CD4-positive, alpha-beta T cell treated with Interferon alpha-2 for 1 hour (primary cell): ENCODE measurements around the gene CEBPG.

Experiments
- DNase-seq, 2 donors: peaks; one replicate each; pipeline ENCODE4 v3.0.0-alpha.2; 2020 to 2022

The CEBPG gene

DNA sequence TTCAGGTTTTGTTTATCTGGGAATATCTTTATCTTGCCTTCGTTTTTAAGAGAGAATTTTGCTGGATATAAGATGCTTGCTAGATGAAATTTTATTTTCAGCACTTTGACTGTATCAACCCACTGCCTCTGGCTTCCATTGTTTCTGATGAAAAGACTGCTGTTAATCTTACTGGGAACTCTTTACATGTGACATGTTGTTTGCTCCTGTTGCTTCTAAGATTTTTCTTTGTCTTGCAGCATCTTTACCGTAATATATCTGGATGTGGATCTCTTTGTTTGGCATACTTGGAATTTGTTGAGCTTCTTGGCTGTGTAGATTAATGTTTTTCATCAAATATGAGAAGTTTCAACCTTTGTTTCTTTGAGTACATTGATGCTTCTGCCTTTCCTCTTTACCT is 18.0 kb upstream of the CEBPG start:
- no peak for DNase-seq

DNA sequence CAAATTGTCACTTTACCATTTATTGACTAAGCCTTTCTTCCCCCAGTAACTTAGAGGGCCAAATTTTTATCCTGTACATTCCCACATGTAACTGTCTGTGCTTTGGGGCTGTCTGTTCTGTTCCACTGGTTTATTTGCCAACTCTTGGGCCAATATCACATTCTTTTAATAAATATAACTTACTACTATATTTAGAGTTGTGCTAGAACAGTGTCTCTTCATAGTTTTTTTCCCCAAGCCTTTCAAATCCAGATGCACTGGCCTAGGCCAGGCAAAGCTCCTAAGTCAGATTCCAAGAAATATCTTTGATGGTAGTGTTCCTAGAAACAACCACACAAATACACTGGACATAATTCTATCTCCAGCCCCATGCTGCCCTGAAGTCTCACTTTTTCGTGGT is 16.0 kb upstream of the CEBPG start:
- DNase-seq, result no peak

DNA sequence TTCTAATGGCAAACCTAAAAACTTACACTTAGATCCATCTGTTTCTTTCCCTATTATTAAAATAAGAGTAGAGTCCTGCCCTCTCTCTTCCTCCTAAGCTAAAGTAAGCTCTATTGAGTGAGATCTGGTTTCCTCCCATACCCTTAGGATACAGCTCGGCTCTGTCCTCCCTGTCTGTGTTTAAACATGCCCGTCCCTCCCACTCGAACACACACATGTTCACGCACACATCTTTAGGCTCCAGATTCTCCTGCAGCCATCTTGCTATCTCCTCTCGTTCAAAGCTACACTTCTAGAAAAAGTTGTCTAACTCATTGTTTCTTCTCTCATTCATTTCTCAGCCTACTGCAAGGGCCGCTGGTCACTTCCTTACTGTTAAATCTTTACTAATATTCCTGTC is 15.1 kb upstream of the CEBPG start:
- DNase-seq, result no peak

DNA sequence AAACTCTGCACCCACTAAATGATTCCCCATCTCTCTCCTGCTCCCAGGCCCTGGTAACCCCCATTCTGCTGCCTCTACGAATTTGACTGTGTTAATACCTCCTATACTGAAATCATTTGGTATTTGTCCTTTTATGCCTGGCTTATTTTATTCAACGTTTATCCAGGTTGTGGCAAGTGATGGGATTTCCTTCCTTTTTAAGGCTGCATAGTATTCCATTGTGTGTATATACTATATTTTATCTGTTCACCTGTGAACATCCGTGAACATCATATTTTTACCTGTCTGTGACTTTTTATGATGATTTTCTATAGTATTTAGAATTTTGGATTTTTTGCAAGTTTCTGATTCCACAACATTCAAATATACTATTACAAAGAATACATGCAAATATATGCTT is 13.9 kb upstream of the CEBPG start:
- no peak for DNase-seq

DNA sequence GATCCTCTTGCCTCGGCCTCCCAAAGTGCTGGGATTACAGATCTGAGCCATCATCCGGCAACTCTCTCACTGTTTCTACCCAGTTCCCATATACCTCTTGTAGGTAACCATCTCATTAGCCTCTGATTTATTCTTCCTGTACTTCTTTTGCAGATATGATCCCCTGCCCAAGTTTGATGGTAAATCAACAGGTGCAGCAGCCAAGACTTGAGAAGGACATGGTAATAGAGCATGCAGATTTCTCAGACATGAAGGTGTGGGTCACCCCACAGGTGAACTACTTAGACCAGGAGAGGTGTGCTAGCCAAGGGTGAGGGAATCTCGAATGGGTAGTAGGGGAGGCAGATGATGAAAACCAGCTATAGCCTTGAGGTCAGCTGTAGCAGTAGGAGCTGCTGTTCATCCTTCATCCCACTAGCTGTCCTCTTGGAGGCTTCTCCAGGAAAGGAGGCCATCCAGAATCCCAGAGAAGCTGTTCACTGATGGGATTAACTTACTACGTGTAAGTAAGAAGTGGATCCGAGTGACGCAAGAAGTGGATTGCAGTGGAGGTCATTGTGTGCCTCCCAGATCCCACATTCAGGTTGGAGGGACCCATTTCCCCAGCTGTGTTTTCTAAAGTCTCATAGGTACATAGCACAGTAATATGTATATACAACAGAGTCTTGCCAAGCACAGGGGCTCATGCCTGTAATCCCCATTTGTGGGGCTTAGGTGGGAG is 10.8 kb upstream of the CEBPG start:
- no peak for DNase-seq

DNA sequence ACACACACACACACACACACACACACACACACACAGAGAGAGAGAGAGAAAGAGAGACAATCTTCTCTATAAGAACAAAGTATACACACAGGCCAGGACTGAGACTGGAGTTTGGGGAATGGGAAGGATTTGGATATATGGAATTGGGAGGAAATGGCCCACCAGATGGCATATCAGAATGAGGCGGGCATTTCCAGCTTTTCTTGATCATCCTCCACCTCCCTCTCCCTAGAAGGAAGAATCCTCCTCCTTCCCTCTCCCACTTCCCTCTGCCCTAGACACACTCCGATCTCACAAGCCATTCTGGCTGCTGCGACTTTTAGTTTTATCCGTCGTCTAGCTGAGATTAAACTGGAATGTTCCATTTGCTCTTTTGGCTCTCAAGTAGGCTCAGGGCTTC is 10.0 kb upstream of the CEBPG start:
- no peak for DNase-seq

DNA sequence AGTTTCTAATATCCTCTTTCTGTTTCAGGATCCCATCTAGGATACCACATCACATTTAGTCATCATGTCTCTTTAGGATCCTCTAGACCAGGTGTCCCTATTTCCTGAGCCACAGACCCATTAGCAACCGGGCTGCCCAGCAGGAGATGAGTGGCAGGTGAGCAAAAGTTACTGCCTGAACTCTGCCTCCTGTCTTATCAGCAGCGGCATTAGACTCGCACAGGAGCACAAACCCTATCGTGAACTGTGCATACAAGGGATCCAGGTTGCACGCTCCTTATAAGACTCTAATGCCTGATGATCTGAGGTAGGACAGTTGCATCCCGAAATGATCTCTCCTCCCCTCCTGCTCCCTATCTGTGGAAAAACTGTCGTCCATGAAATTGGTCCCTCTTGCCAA is 7.8 kb upstream of the CEBPG start:
- no peak for DNase-seq

DNA sequence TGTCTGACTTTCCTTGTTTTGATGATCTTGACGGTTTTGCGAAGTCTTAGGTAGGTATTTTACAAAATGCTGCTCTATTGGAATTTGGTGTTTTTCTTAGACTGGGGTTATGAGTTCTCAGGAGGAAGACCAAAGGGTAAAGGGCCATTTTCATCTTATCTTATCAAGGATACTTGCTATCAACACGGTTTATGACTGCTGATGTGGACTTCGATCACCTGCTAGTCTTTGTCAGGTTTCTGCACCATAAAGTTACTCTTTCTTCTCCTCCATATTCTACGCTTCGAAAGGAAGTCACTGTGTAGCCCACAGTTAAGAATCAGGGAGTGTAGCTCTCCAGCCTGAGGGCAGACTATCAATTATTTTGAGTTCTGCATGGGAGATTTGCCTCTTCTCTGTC is 7.4 kb upstream of the CEBPG start:
- no peak for DNase-seq

DNA sequence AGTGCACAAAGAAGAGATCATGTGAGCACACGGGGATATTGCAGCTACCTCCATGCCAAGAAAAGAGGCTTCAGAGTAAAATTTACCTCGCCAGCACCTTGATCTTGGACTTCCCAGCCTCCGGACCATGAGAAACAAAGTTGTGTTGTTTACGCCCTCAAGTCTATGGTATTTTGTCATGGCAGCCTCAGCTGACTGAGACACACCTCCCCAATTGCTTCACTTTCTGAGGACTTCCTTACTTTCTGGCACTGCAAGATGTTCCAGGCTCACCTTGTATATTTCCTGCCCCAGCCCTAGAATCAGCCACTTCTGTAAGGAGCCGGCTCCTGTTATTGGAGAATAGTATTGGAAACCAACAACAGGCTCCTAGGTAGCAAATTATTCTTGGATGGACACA is 6.6 kb upstream of the CEBPG start:
- DNase-seq, result no peak

DNA sequence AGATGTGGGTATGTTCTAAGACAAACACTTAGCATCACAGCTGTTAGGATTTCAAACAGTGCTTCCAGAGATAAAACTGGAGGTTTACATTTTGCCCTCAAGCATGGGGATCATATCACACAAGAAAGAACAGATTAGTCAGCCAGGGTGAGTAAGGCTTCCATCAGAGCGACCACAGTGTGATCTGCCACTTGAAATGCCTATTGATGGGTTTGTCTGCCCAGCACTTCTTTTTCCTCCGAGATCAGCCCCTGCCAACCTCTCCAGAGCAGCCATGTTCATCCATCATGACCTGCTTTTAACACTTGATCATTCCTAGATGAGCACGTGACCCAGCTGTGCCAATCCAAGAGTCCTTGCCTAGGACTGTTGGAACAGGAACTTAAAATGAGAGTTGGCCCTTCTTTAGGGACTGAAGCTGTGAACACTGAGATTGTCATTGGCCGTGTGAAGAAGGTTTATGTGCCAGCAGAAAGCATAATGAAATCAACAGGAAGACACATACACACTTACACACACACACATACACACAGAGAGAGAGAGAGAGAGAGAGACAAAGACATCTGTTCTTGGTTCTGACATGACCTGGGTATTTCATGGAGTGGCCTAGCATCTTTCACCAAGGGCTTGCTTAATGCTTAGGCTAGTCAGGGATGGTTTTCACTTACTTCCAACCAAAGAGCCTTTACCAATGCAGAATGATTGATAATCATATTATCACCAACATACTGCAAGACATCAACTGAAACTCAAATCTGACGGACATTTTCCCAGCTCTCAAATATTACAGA is 5.2 kb upstream of the CEBPG start:
- no peak for DNase-seq

DNA sequence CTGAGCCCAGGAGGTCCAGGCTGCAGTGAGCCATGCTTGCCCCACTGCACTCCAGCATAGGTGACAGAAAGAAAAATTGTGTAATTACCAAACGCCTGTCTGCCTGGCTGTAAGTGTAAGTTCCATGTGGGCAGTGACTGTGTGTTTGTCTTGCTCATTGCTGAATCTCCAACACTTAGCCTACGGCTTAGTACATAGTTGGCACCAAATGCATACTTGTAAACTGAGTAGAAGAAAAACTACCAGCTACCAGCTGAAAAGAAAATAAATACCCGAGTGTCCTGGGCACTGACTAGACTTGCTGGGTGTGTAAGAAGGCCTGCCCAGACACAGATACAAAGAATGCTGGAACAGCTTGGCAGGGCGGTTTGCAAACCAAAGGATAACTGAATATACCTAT is 2.7 kb upstream of the CEBPG start:
- DNase-seq, result no peak

DNA sequence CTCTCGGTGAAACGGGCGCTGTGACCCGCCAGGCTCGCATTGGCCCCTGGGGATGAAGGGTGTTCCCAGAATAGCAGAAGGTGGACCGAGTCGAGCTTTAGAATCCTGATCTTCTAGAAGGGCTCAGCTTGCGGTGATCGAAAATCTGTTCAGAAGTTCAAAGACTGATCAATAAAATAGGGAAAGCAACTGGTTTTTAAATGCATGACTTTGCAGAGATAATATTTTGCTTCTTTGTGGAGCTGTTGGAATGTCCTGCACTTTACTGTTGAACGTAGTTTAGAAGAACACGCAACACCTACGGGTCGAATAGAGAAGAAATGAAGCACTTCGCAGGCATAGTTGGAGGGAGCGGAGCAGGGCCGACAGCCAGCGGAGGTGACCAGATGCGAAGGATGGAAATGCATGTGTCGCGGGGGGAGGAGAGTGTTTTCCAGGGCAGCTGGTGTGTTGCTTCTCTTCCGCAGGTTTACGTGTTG is 766 bp downstream of the CEBPG start:
- DNase-seq, result peak in 1 of 2 donors; percentile 5

DNA sequence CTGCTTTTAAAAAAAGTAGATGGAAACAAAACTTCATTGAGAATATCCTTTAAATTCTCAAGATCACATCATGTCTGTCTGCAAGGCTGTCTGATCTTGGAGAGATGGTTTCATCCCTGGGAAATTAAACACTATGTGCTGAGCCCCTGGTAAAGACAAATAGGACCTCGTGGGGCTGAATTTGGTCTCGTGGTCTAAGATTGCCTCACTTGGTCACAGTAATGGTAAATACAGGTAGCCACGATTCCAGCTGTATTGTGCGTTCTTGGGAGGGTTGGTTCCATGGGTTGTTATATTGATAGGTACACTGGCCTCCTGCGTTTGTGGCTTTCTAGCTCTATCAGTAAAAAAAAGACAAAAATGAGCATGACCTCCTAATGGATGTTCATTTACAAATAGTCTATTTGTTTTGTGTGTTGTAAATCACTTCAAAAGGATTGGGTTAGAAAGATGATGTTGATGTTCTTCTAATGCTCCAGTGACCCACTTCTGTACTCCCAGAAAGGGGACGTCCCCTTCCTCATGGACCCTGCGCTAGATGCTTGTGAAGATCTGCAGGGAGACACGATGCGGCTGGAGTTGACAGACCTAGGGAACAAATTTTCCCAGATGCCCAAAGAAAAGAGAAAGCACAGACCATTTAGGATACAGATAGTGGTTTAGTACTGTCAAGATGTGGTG is 1.8 kb downstream of the CEBPG start:
- no peak for DNase-seq

DNA sequence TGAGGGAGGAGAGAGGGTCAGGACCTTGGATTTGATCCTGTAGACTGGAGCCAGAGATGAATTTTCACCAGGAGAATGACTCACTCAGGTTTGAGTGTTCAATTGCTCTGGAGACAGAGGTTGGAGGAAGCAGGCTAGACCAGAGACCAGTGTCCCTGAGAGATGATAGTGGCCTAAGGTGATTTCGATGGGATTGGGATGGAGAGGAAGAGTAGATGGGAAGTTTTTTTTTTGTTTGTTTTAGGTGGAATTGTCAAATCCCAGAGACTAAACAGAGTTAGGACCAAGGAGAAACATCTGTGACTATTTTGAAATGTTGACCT is 2.3 kb downstream of the CEBPG start:
- DNase-seq, result no peak

DNA sequence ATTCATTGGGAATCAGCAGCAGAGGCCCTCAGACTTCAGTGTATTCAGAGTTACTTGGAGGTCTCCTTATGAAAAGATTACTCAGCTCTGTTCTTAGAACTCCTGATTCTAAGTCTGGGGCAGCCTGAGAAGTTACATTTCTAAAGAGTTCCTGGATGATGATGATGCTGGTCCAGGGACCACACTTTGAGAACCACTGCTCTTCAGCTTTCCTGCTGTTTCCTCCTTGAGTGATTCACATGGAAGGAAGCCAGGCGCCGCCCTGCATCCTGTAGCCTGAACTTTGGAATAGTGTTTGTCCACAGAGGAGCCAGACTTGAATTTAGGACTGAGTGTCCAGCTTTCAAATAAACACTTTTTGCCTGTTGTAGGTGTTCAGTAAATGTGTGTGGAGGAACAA is 2.9 kb downstream of the CEBPG start:
- DNase-seq, result no peak

DNA sequence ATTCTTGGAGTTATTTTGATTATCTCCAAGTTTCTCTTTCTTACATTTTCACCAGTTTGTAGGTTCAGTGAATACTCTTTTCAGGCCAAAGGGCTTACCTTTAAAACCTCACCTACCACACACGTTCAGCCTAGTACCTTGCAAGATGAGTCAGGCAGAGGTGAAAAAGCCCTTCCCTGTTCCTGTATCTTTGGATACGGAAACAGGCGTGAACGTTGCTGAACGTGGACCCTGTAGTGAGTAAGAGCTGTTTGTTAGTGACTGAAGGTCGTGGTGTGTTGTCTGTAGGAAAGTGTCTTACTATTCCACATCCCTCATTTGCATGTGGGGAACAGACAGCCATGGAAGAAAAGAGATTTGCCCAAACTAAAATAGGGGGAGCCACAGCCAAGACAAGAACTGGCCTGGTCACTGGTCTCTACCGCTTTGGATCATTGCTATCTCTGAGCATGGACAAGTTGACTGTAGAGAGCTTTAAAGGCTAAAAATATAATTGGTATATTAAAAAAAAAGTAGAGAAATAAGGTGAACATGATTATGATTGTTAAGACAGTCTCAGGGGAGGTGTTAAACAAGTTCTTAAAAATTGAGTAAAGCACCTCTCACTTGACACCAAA is 3.5 kb downstream of the CEBPG start:
- no peak for DNase-seq

DNA sequence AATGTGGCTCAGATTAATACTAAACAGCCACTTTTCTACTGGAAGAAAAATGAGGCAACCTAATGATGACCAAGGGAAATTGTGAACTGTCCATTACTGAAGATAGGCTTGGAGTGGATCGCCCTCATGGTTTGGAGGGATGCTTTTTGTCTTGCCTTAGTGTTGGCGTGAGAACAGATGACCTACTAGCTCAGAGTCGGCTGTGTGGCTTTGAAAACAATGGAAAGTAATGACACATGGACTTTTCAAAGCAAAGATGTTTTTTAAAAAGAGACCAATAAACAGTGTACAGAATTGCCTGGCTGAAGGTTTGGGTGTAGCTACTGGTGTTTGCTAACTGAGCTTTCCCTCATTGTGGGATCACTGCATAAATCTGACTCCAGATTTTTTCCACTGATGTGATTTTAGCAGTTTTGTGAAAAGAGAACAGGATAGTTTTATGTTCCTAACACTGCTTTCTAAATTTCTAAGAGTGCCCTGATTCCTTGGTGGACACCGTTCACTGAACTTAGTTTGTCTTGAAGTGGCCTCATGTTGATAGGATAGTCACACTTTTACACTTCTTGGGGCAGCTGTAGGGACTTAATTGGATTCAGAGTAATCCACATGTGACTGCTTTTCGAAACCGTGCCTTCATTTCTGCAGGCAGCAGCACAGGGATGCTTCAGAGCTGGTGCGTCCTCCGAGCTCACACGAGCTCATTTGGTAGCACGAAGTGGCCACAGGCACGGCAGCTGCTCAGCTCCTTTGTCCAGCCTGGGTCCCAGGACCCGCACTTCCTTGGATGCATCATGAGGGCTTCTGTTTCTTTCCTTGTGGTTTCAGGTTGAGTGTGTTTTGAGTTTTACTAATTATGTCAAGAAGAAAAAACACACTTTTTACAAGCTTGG is 4.3 kb downstream of the CEBPG start:
- no peak for DNase-seq

DNA sequence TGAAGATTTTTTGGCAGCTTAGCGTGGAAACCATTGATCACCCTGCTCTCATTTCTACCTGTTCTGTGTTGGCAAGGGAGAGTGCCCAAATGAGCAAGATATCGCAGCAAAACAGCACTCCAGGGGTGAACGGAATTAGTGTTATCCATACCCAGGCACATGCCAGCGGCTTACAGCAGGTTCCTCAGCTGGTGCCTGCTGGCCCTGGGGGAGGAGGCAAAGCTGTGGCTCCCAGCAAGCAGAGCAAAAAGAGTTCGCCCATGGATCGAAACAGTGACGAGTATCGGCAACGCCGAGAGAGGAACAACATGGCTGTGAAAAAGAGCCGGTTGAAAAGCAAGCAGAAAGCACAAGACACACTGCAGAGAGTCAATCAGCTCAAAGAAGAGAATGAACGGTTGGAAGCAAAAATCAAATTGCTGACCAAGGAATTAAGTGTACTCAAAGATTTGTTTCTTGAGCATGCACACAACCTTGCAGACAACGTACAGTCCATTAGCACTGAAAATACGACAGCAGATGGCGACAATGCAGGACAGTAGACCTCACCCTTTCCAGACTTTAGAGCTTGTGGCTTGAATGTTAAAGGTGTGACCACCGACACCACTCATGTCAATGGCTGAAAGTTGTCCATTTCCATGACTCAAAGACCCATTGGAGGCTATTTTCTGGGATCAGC is 5.8 kb downstream of the CEBPG start:
- no peak for DNase-seq

DNA sequence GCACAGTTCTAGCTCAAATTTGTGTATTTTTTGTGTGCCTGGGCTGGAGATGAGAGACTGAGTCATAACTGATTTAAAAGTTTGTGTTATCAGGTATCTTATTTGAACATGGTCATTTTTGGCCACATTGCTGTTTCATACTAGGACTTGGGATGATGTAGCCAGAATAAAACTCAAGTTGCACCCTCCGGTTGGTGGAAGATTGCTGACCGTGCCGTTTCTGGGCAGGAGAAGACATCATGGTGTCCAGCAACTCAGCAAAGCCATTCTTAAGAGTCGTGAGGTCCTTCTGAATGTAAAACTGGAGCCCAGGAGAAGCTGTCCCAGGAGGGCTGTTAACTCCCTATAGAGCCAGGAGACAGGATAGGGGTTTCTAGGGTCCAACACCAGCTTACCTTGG is 7.6 kb downstream of the CEBPG start:
- DNase-seq, result no peak

DNA sequence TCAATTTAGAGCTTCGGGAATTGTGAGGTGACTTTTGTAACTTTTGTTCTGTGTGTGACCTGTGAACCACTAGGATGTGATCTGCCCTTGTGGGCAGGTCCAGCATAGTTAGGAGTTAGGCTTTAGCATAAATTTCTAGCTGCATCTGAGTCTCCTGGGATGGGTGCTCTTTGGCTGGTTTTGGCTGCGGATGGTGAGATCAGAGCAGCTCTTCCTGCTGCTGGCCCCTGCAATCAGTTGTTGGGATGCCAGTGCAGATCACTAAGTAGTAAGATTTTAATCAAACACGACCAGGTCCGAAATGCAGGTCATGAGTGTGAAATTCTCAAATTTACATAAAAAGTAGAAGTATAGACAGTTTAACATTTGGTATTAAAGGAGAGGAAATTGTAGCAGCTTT is 8.5 kb downstream of the CEBPG start:
- no peak for DNase-seq

DNA sequence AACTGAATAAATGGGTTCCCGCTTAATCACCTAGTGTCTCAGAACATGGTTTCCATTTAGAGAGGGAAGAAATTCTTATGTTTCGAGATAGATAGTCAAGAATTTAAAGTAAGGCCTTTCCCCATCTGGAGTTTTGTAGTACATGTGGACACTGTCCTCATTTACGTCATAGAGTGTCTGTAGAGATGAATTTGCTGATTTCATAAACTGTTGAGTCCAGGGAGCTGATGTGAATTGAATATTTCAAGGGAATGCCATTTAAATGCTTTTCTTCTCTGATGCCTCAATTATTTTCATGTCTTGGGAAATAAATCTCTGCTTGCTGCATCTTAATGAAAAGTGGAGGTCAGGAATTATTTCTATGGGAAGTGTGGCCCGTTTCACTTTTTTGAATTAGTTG is 9.5 kb downstream of the CEBPG start:
- no peak for DNase-seq

DNA sequence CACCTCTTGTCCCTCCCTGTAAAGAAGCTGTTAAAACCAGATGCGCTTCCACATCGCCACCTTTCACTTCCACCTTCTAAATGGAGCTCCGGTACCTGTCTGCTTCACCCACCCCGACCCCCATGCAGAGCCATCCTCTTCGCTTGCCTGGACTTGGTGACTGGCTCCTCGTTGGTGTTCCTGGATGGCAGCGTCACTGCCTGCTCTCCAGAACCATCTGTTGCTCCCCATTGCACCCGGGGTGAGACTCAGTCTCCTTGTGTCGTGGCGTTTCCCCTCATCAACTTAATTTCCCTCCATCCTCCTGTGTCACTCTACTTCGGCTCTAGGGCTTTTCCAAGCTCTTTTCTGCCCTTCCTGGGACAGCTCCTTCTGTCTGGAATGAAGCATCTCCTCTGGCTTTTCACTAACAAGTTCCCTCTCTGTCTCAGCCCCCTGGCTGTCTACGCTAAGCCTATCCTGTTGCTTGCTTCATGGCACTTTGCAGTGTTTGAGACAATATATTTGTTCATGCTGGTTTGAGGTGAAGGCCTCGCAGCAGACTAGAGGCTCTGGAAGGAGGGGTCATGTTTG is 10.3 kb downstream of the CEBPG start:
- DNase-seq, result no peak
